ENCODE measurements around the gene SPDYE2. TPM values are rescaled to one million over a fixed set of nuclear protein-coding genes. Genes with fewer than 3 reads are reported as not detected.
"Not testable (repeated sequence)": the region's sequence is repeated elsewhere in the genome, so short reads cannot be mapped to it uniquely, and the experiment has no call there.

SPDYE2 gene
- total RNA-seq, 1 donor from 2014 or later: not detected

- H3K27me3 ChIP-seq (ENCODE audit: low read depth); H3K36me3 ChIP-seq; DNase-seq; H3K27ac ChIP-seq (replicated peaks); H3K4me3 ChIP-seq; H3K4me1 ChIP-seq; H3K9me3 ChIP-seq (replicated peaks); intact Hi-C loops (cut with micrococcal nuclease): not testable (repeated sequence)
These were observed 17.6 kb downstream of the SPDYE2 start for GRCh38 chr7:102568620-102569019.

GRCh38 chr7:102572261-102573239 lies 21.5 kb downstream of the SPDYE2 start, which contains the start of gene POLR2J3:
Gene POLR2J3, minus strand, starts transcription at chr7:102572583. Its CDS starts 62 bp downstream, at chr7:102572521.
- H3K9me3 ChIP-seq (replicated peaks); H3K4me1 ChIP-seq; H3K27me3 ChIP-seq (ENCODE audit: low read depth); intact Hi-C loops (cut with micrococcal nuclease); H3K36me3 ChIP-seq: not testable (repeated sequence)
- DNase-seq: peak; percentile 98
- Histone ChIP-seq H3K27ac (replicated peaks) (peak within 1 kb of the TSS; percentile 83), H3K4me3 (peak within 1 kb of the TSS; percentile 76)
- peak; percentile 73 for TF ChIP-seq CTCF (IDR thresholded peaks at IDR 0.05; ENCODE audit: borderline replicate concordance)

DNA sequence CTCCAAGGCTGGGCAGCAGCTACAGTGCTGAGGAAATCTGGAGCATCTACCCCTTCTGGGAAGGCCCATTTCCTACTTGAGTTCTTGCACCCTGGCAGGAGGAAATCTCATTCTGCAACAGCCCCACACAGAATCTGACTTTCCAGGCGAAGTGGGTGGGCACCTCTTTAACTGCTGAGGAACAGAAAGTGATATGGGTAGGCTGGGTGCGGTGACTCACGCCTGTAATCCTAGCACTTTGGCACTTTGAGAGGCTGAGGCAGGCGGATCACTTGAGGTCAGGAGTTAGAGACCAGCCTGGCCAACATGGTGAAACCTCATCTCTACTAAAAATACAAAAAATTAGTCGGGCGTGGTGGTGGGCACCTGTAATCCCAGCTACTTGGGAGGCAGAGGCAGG lies 23.6 kb downstream of the SPDYE2 start:
- intact Hi-C loops (cut with micrococcal nuclease); H3K36me3 ChIP-seq; H3K4me1 ChIP-seq; H3K27ac ChIP-seq (replicated peaks); H3K27me3 ChIP-seq (ENCODE audit: low read depth); DNase-seq; H3K4me3 ChIP-seq; H3K9me3 ChIP-seq (replicated peaks): not testable (repeated sequence)

- H3K4me1 ChIP-seq; H3K27ac ChIP-seq (replicated peaks); H3K36me3 ChIP-seq; intact Hi-C loops (cut with micrococcal nuclease); H3K27me3 ChIP-seq (ENCODE audit: low read depth); H3K9me3 ChIP-seq (replicated peaks); H3K4me3 ChIP-seq; DNase-seq: not testable (repeated sequence)
These were observed 25.3 kb downstream of the SPDYE2 start for GRCh38 chr7:102576363-102576762.

DNA sequence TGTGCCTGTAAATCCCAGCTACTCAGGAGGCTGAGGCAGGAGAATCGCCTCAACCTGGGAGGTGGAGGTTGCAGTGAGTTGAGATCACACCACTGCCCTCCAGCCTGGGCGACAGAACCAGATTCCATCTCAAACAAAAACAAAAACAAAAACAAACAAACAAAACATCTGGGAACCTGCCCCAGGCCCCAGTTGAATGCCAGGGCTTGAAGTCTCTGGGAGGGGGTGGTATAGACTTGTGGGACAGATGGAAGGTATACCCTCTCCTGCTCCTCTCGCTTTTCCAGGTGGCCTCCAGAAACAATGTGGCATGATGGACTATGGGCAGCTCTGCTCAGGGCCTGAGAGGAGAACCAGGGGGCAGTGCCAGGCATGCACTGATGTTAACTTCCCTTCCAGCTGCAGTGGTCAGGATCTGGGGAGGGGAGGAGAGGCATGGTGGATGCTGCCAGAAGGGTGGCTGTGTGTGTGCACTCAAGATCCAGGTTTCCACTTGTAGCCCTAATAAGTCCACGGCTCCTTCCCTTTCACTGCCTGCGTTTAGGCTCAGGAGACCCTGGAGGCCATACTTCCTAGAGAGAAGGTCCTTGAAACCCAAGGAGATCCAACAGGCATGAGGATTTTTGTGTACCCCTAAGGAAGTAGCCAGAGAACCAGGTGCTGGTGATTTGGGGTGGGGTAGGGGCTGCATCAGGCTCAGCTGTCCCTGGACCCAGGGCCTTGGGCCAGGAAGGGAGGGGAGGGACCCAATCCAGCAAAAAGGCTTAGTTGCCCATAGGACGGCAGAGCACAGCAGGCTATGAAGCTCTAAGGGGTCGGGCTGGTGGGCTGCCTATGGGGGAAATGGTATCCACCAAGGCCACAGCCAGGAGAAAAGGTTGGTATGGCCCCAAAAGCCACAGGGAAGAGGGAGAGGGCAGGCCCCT lies 26.6 kb downstream of the SPDYE2 start:
- H3K4me3 ChIP-seq; H3K4me1 ChIP-seq; H3K27ac ChIP-seq (replicated peaks); H3K9me3 ChIP-seq (replicated peaks); intact Hi-C loops (cut with micrococcal nuclease); H3K27me3 ChIP-seq (ENCODE audit: low read depth); H3K36me3 ChIP-seq; DNase-seq: not testable (repeated sequence)

DNA sequence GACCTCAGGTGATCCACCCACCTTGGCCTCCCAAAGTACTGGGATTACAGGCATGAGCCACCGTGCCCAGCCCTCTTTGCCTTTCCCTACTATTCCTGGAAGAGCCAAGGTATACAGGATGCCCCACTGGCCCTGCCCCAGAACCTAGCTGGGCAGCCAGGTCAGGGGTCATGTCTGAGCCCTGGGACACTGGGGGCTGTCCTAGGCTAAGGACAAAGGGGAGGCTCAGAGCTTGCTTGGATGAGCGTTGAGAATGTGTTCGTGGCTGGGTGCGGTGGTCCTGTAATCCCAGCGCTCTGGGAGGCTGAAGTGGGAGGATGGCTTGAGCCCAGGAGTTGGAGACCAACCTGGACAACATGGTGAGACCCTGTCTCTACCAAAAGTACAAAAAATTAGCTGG lies 27.5 kb downstream of the SPDYE2 start:
- H3K27ac ChIP-seq (replicated peaks); H3K4me1 ChIP-seq; H3K36me3 ChIP-seq; H3K9me3 ChIP-seq (replicated peaks); H3K27me3 ChIP-seq (ENCODE audit: low read depth); intact Hi-C loops (cut with micrococcal nuclease); H3K4me3 ChIP-seq; DNase-seq: not testable (repeated sequence)

GRCh38 chr7:102581722-102582121 lies 30.7 kb downstream of the SPDYE2 start:
- H3K36me3 ChIP-seq; intact Hi-C loops (cut with micrococcal nuclease); H3K9me3 ChIP-seq (replicated peaks); DNase-seq; H3K27ac ChIP-seq (replicated peaks); H3K4me1 ChIP-seq; H3K27me3 ChIP-seq (ENCODE audit: low read depth); H3K4me3 ChIP-seq: not testable (repeated sequence)

DNA sequence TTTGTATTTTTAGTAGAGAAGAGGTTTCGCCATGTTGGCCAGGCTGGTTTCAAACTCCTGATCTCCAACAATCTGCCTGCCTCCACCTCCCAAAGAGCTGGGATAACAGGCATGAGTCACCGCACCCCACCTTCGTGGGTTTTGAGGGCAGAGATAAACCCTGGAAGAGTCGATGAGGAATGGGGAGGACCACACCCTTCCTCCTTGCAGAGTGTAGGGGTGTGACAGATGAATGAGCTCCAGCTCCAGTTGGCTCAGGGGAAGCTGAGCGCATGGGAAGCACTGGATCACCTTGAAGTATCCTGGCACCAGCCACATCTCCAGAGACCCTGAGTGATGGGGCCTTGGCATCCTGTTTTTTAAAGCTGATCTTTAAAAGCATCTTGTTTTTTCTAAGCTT lies 32.5 kb downstream of the SPDYE2 start:
- H3K4me1 ChIP-seq; H3K27ac ChIP-seq (replicated peaks); H3K4me3 ChIP-seq; H3K36me3 ChIP-seq; DNase-seq; intact Hi-C loops (cut with micrococcal nuclease); H3K9me3 ChIP-seq (replicated peaks); H3K27me3 ChIP-seq (ENCODE audit: low read depth): not testable (repeated sequence)

- DNase-seq; H3K4me3 ChIP-seq; H3K36me3 ChIP-seq; H3K4me1 ChIP-seq; H3K27me3 ChIP-seq (ENCODE audit: low read depth); intact Hi-C loops (cut with micrococcal nuclease); H3K9me3 ChIP-seq (replicated peaks); H3K27ac ChIP-seq (replicated peaks): not testable (repeated sequence)
These were observed 38.8 kb downstream of the SPDYE2 start for GRCh38 chr7:102589857-102590256.

GRCh38 chr7:102592477-102593019 lies 41.5 kb downstream of the SPDYE2 start:
- H3K36me3 ChIP-seq; H3K4me3 ChIP-seq; H3K4me1 ChIP-seq; H3K9me3 ChIP-seq (replicated peaks); H3K27me3 ChIP-seq (ENCODE audit: low read depth); H3K27ac ChIP-seq (replicated peaks); intact Hi-C loops (cut with micrococcal nuclease): not testable (repeated sequence)
- peak; percentile 33 for DNase-seq

GRCh38 chr7:102593637-102594334 lies 42.8 kb downstream of the SPDYE2 start:
- DNase-seq; H3K27ac ChIP-seq (replicated peaks); H3K36me3 ChIP-seq; intact Hi-C loops (cut with micrococcal nuclease); H3K9me3 ChIP-seq (replicated peaks); H3K4me1 ChIP-seq; H3K4me3 ChIP-seq; H3K27me3 ChIP-seq (ENCODE audit: low read depth): not testable (repeated sequence)

GRCh38 chr7:102596036-102596435 lies 45.0 kb downstream of the SPDYE2 start:
- intact Hi-C loops (cut with micrococcal nuclease); H3K27me3 ChIP-seq (ENCODE audit: low read depth); H3K27ac ChIP-seq (replicated peaks); H3K9me3 ChIP-seq (replicated peaks); H3K4me3 ChIP-seq; DNase-seq; H3K4me1 ChIP-seq; H3K36me3 ChIP-seq: not testable (repeated sequence)
